Central memory CD4-positive, alpha-beta T cell (primary cell): ENCODE results near the gene GALC.

Experiments
- DNase-seq: peaks from one replicate; pipeline ENCODE4 v3.0.0; 2022

The GALC gene

GRCh38 chr14:88005978-88006851, 13.2 kb upstream of the GALC start:
- DNase-seq = peak; percentile 88

- DNase-seq = peak; percentile 71
Observed at GRCh38 chr14:88005050-88005481, 12.1 kb upstream of the GALC start, which contains the start of gene GPR65. TSS of gene GPR65 (plus strand) at chr14:88005135. CDS start at chr14:88010848, 5,713 bp downstream.

- DNase-seq = no peak
Observed at GRCh38 chr14:88004506-88005036, 11.6 kb upstream of the GALC start.

GRCh38 chr14:88003425-88003824, 10.4 kb upstream of the GALC start:
- no peak for DNase-seq

GRCh38 chr14:88002421-88003075, 9.6 kb upstream of the GALC start:
- no peak for DNase-seq

GRCh38 chr14:87999277-87999676, 6.3 kb upstream of the GALC start:
- no peak for DNase-seq

- DNase-seq = no peak
Observed at GRCh38 chr14:87998482-87998881, 5.5 kb upstream of the GALC start.

GRCh38 chr14:87996291-87996592, 3.3 kb upstream of the GALC start:
- no peak for DNase-seq

GRCh38 chr14:87995500-87996290, 2.7 kb upstream of the GALC start:
- no peak for DNase-seq

GRCh38 chr14:87994974-87995373, 2.0 kb upstream of the GALC start:
- DNase-seq = peak; percentile 46

GRCh38 chr14:87992346-87992717, 650 bp downstream of the GALC start:
- no peak for DNase-seq

GRCh38 chr14:87990682-87991081, 2.3 kb downstream of the GALC start:
- DNase-seq = no peak

- no peak for DNase-seq
Observed at GRCh38 chr14:87989956-87990299, 3.1 kb downstream of the GALC start.

- no peak for DNase-seq
Observed at GRCh38 chr14:87989221-87989955, 3.6 kb downstream of the GALC start.

GRCh38 chr14:87979689-87980088, 13.3 kb downstream of the GALC start:
- DNase-seq = no peak

GRCh38 chr14:87975636-87976035, 17.3 kb downstream of the GALC start:
- no peak for DNase-seq

- DNase-seq = no peak
Observed at GRCh38 chr14:87971010-87971409, 22.0 kb downstream of the GALC start.

GRCh38 chr14:87967496-87967895, 25.5 kb downstream of the GALC start:
- DNase-seq = no peak

- DNase-seq = no peak
Observed at GRCh38 chr14:87966816-87967215, 26.2 kb downstream of the GALC start.

GRCh38 chr14:87961246-87961645, 31.7 kb downstream of the GALC start:
- no peak for DNase-seq

- DNase-seq = peak; percentile 49
Observed at GRCh38 chr14:87960013-87960787, 32.8 kb downstream of the GALC start.

- DNase-seq = no peak
Observed at GRCh38 chr14:87955501-87955900, 37.5 kb downstream of the GALC start.
